HEK293T (cell line): ENCODE results near the gene PRSS53.

ENCODE experiments used
- CTCF ChIA-PET: fragments of 350-600 bp; formaldehyde crosslinking; extraction: SDS; loops from one replicate; lab custom pipeline; 2021; ENCODE audit warnings: antibody characterized with exemption, inconsistent platforms; lab: Yijun Ruan, JAX
- POLR2A ChIA-PET: fragments of 350-600 bp; formaldehyde crosslinking; extraction: SDS; loops from one replicate; lab custom pipeline; 2020; ENCODE audit warnings: antibody characterized with exemption, inconsistent platforms; lab: Yijun Ruan, JAX
- DNase-seq: peaks from one replicate; pipeline ENCODE4 v3.0.0; 2012; ENCODE audit warnings: mixed read lengths; ENCODE audit errors: extremely low spot score
- ARNT ChIP-seq: fragments of 450-650 bp; IDR thresholded peaks from 2 replicates; pipeline ENCODE4 v1.6.1; 2017; ENCODE audit warnings: mild to moderate bottlenecking
- BHLHE40 ChIP-seq: fragments of 450-650 bp; IDR thresholded peaks from 2 replicates; pipeline ENCODE4 v1.6.1; 2016; ENCODE audit warnings: mild to moderate bottlenecking, moderate library complexity, borderline replicate concordance
- CTBP1 ChIP-seq: fragments of 450-650 bp; IDR thresholded peaks from 2 replicates; pipeline ENCODE4 v1.6.1; 2016; ENCODE audit warnings: borderline replicate concordance
- ELF4 ChIP-seq: fragments of 450-650 bp; IDR thresholded peaks from 2 replicates; pipeline ENCODE4 v1.6.1; 2017; ENCODE audit warnings: antibody characterized with exemption
- FOXA1 ChIP-seq: fragments of 450-650 bp; IDR thresholded peaks from 2 replicates; pipeline ENCODE4 v1.6.1; 2016; ENCODE audit warnings: mild to moderate bottlenecking
- FOXK2 ChIP-seq: fragments of 450-650 bp; IDR thresholded peaks from 2 replicates; pipeline ENCODE4 v1.6.1; 2016; ENCODE audit warnings: mild to moderate bottlenecking
- FOXM1 ChIP-seq: fragments of 450-650 bp; IDR thresholded peaks from 2 replicates; pipeline ENCODE4 v1.6.1; 2017; ENCODE audit warnings: mild to moderate bottlenecking, borderline replicate concordance
- HDGF ChIP-seq: fragments of 450-650 bp; IDR thresholded peaks from 2 replicates; pipeline ENCODE4 v1.6.1; 2017; ENCODE audit warnings: antibody characterized with exemption, borderline replicate concordance
- L3MBTL2 ChIP-seq: fragments of 450-650 bp; conservative IDR thresholded peaks from 2 replicates; pipeline ENCODE4 v1.6.1; 2016; ENCODE audit warnings: mild to moderate bottlenecking
- LEF1 ChIP-seq: fragments of 450-650 bp; IDR thresholded peaks from 2 replicates; pipeline ENCODE4 v1.6.1; 2017; ENCODE audit warnings: mild to moderate bottlenecking, borderline replicate concordance
- NFRKB ChIP-seq: fragments of 450-650 bp; IDR thresholded peaks from 2 replicates; pipeline ENCODE4 v1.6.1; 2016; ENCODE audit warnings: mild to moderate bottlenecking, moderate library complexity
- PKNOX1 ChIP-seq: fragments of 450-650 bp; IDR thresholded peaks from 2 replicates; pipeline ENCODE4 v1.6.1; 2016
- SP1 ChIP-seq: fragments of 450-650 bp; IDR thresholded peaks from 2 replicates; pipeline ENCODE4 v1.6.1; 2017
- SUZ12 ChIP-seq: fragments of 450-650 bp; IDR thresholded peaks from 2 replicates; pipeline ENCODE4 v1.6.1; 2016; ENCODE audit warnings: mild to moderate bottlenecking
- TARDBP ChIP-seq: fragments of 450-650 bp; IDR thresholded peaks from 2 replicates; pipeline ENCODE4 v1.6.1; 2016
- ZNF384 ChIP-seq: fragments of 450-650 bp; IDR thresholded peaks from 2 replicates; pipeline ENCODE4 v1.6.1; 2016

PRSS53 gene

GRCh38 chr16:31090540-31090939 is 1.8 kb upstream of the PRSS53 start:
- no peak for DNase-seq
- POLR2A ChIA-PET = interaction anchor here (1.2 to 4.4 kb wide), 2 partner anchors 27 to 57 kb away, joined by 3 to 17 read pairs; partner anchors contain the start of genes KAT8 and STX4
- CTCF ChIA-PET = no interaction called here
- no peak for TF ChIP-seq ELF4
- no peak for TF ChIP-seq TARDBP
- TF ChIP-seq HDGF = no peak
- no peak for TF ChIP-seq BHLHE40
- TF ChIP-seq PKNOX1 = no peak

GRCh38 chr16:31089199-31089598 is 456 bp upstream of the PRSS53 start:
- CTCF ChIA-PET = interaction anchor here (0.7 kb wide), 1 partner anchor 105 kb away, joined by 3 read pairs; no protein-coding TSS in a partner anchor

GRCh38 chr16:31087971-31088370 is 772 bp downstream of the PRSS53 start:
- TF ChIP-seq ARNT = no peak
- TF ChIP-seq FOXM1 = no peak
- no peak for TF ChIP-seq LEF1
- TF ChIP-seq ZNF384 = no peak
- no peak for TF ChIP-seq L3MBTL2
- TF ChIP-seq FOXA1 = no peak
- TF ChIP-seq SP1 = no peak
- TF ChIP-seq SUZ12 = no peak
- no peak for TF ChIP-seq HDGF
- TF ChIP-seq NFRKB = no peak
- no peak for TF ChIP-seq BHLHE40
- no peak for TF ChIP-seq PKNOX1
- no peak for DNase-seq
- ChIA-PET POLR2A (no interaction called here), CTCF (no interaction called here)

More at GRCh38 chr16:31089199-31089598, 456 bp upstream of the PRSS53 start:
- no peak for DNase-seq
- TF ChIP-seq CTBP1 (no peak), SUZ12 (no peak), BHLHE40 (no peak), TARDBP (no peak), HDGF (no peak), ARNT (no peak), ELF4 (no peak), LEF1 (no peak), FOXA1 (no peak), ZNF384 (no peak), FOXM1 (no peak), FOXK2 (no peak), L3MBTL2 (no peak), SP1 (no peak), NFRKB (no peak), PKNOX1 (no peak)
- POLR2A ChIA-PET = interaction anchor here (1.1 to 1.4 kb wide), 2 partner anchors 13 to 15 kb away, joined by 3 read pairs; partner anchors contain the start of genes ZNF646 and ZNF668

- ChIA-PET CTCF (no interaction called here), POLR2A (no interaction called here)
- no peak for TF ChIP-seq ELF4
- TF ChIP-seq HDGF = no peak
- no peak for TF ChIP-seq LEF1
- TF ChIP-seq TARDBP = no peak
- no peak for TF ChIP-seq SUZ12
- no peak for TF ChIP-seq PKNOX1
- no peak for TF ChIP-seq FOXK2
- no peak for TF ChIP-seq ARNT
- TF ChIP-seq FOXA1 = no peak
- no peak for TF ChIP-seq SP1
- no peak for TF ChIP-seq FOXM1
- no peak for DNase-seq
Measured at GRCh38 chr16:31087481-31087880, 1.3 kb downstream of the PRSS53 start.

GRCh38 chr16:31086629-31086906 is 2.2 kb downstream of the PRSS53 start:
- CTCF ChIA-PET = no interaction called here
- TF ChIP-seq SP1 (no peak), ARNT (no peak), FOXK2 (no peak), NFRKB (no peak)
- POLR2A ChIA-PET = interaction anchor here (1.1 to 3.2 kb wide), 2 partner anchors 9 to 12 kb away, joined by 4 to 23 read pairs; partner anchors contain the start of genes ZNF646 and ZNF668
- DNase-seq = no peak

- DNase-seq = no peak
- no peak for TF ChIP-seq FOXM1
- no peak for TF ChIP-seq FOXA1
- TF ChIP-seq ELF4 = no peak
- TF ChIP-seq SUZ12 = no peak
- TF ChIP-seq BHLHE40 = no peak
- no peak for TF ChIP-seq ZNF384
- TF ChIP-seq HDGF = no peak
- TF ChIP-seq L3MBTL2 = no peak
- no peak for TF ChIP-seq PKNOX1
- TF ChIP-seq SP1 = no peak
- ChIA-PET POLR2A (interaction anchor here (0.7 to 3.2 kb wide), 4 partner anchors 9 to 422 kb away, joined by 3 to 23 read pairs (median 4); partner anchors contain the start of genes KAT8, RUSF1, ZNF646 and ZNF668), CTCF (no interaction called here)
Measured at GRCh38 chr16:31085873-31086628, 2.7 kb downstream of the PRSS53 start.
